GM06990 (cell line): Measurements from ENCODE around the gene ABCA4.

ENCODE experiments used
- DNase-seq: peaks from one replicate; pipeline ENCODE4 v3.0.0-alpha.2; 2011; ENCODE audit not compliant: insufficient read length; ENCODE audit errors: extremely low read depth
- H3K27me3 ChIP-seq: replicated peaks from 2 replicates; pipeline ENCODE4 v1.6.0; 2011; ENCODE audit warnings: low read length; ENCODE audit not compliant: control insufficient read depth, insufficient read depth
- H3K36me3 ChIP-seq: 2 replicates; pipeline ENCODE4 v1.5.1; 2011; ENCODE audit warnings: low read length; ENCODE audit not compliant: control insufficient read depth, insufficient read depth
- H3K4me3 ChIP-seq: replicated peaks from 2 replicates; pipeline ENCODE4 v1.5.1; 2011; ENCODE audit warnings: low read depth, mild to moderate bottlenecking, control low read depth, low read length
- CTCF ChIP-seq: IDR thresholded peaks from 2 replicates; pipeline ENCODE4 v1.5.1; 2011; ENCODE audit warnings: low read length, control low read depth, mild to moderate bottlenecking, inconsistent platforms; ENCODE audit not compliant: insufficient read depth, poor library complexity, severe bottlenecking

ABCA4 gene

DNA sequence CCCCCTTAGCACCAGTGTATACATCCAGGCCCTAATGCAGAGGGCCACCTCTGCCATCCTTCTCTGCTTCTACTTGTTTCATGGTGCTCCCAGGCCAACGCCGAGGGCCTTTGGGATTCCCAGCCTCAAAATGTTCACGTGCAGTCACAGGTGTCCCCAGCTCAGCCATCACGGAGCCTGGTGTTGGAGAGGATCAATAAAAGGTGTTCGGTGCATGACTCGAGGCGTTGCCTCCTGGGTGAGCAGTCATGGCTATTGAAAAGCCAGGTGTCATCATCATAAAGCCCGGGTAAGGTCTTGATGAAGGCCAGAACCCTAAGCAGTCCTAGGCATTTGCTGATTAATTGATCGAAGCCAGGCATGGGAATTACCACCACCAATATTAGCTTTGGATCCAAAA is 76.1 kb downstream of the ABCA4 start:
- H3K27me3 ChIP-seq: no peaks in the 10 kb centered on the region; the same call in 1 of the 2 replicates
- no peak for TF ChIP-seq CTCF
- H3K36me3 ChIP-seq: no peaks in the 10 kb centered on the region
- DNase-seq: no peak
- H3K4me3 ChIP-seq: no peak overlapping the region

GRCh38 chr1:94044290-94044790 is 76.6 kb downstream of the ABCA4 start:
- Histone ChIP-seq H3K4me3 (no peak overlapping the region), H3K27me3 (no peaks in the 10 kb centered on the region; the same call in 1 of the 2 replicates), H3K36me3 (no peaks in the 10 kb centered on the region)
- no peak for DNase-seq
- TF ChIP-seq CTCF: no peak

DNA sequence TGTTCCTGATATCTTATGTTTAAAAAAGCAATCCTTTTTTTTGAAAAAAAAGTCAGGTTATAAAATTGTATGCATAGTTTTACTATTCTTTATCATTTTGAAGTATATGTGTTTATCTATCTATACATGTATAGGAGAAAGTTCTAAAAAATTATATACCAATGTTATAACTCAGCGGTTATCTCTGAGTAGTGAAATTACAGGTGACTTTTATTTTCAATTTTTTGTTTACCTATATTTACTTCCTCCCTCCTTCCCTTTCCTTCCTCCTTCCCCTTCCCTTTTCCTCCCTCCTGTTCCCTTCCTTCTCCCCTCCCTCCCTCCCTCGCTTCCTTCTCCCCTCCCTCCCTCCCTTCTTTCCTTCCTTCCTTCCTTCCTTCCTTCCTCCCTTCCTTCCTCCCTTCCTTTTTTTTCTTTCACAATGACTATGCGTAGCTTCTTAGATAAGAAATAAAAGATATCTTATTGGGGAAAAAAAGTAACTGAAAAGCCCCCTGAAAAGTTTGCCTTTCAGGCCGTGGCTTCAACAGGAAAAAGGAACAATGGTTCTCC is 77.1 kb downstream of the ABCA4 start:
- Histone ChIP-seq H3K4me3 (no peak overlapping the region), H3K27me3 (no peaks in the 10 kb centered on the region; the same call in 1 of the 2 replicates), H3K36me3 (no peaks in the 10 kb centered on the region)
- TF ChIP-seq CTCF: no peak
- DNase-seq: no peak

DNA sequence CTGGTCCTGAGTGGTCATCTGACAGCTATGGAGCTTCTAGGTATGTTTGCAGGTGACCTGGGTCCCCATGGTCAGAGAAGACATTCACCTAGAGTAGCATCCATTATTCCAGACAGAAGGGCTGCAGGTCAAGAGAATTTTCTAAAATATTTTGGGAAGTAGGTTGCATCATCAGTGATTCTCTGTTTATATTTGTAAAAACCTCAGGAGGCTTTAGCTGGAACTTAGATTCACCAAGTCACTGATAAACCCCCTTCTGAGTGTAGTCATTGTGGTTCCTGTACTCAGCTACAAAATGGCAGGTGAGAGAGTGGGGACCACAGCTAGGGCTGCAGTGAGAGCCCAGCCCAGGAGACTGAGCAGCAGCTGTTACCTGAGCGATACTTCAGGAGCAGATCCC is 78.6 kb downstream of the ABCA4 start:
- DNase-seq: no peak
- Histone ChIP-seq H3K4me3 (no peak overlapping the region), H3K27me3 (no peaks in the 10 kb centered on the region; the same call in 1 of the 2 replicates), H3K36me3 (no peaks in the 10 kb centered on the region)
- TF ChIP-seq CTCF: no peak

GRCh38 chr1:94039871-94040569 is 80.9 kb downstream of the ABCA4 start:
- no peak for DNase-seq
- no peak overlapping the region for H3K4me3 ChIP-seq

More at GRCh38 chr1:94039871-94040569, 80.9 kb downstream of the ABCA4 start:
- no peaks in the 10 kb centered on the region for H3K27me3 ChIP-seq
- no peaks in the 10 kb centered on the region for H3K36me3 ChIP-seq
- TF ChIP-seq CTCF: no peak
